Body of pancreas (tissue), 4 donors: ENCODE data around the gene TCHP. TPM values are rescaled to one million over a fixed set of nuclear protein-coding genes. Genes with fewer than 3 reads are reported as not detected.
"Not testable (repeated sequence)": the region's sequence is repeated elsewhere in the genome, so short reads cannot be mapped to it uniquely, and the experiment has no call there.

ENCODE experiments used
- ATAC-seq: fragments of 150-250 bp; one replicate; pipeline ENCODE4 v1.9.1; 2016
- DNase-seq, 4 donors: peaks; one replicate each; pipeline ENCODE4 v3.0.0-alpha.2; 2019
- H3K27ac ChIP-seq, 4 donors: fragments of 200-600 bp; sonication (generic); 1 replicate in 3 of 4; 2 replicates in 1 of 4; pipeline versions ENCODE4 v1.5.1 to v1.6.1; 2016 to 2019; ENCODE audit warnings: mild to moderate bottlenecking in 1 of 4, mixed read lengths in 1 of 4, moderate library complexity in 1 of 4
- H3K27me3 ChIP-seq, 2 donors: fragments of 200-600 bp; sonication (generic); one replicate each; pipeline ENCODE4 v1.6.0; 2016; ENCODE audit warnings: mild to moderate bottlenecking in 1 of 2
- H3K36me3 ChIP-seq, 2 donors: fragments of 200-600 bp; sonication (generic); replicated peaks in 1 of 2; 2 replicates each; pipeline ENCODE4 v1.5.1; 2016; ENCODE audit warnings: low read depth in 2 of 2; ENCODE audit not compliant: insufficient read depth in 1 of 2
- H3K4me1 ChIP-seq: fragments of 200-600 bp; sonication (generic); one replicate; pipeline ENCODE4 v1.6.0; 2016
- H3K4me3 ChIP-seq, 2 donors: fragments of 200-600 bp; sonication (generic); 1 replicate in 1 of 2; 2 replicates in 1 of 2; pipeline ENCODE4 v1.5.1; 2016 to 2019
- H3K9me3 ChIP-seq, 3 donors: fragments of 200-600 bp; sonication (generic); 1 replicate in 2 of 3; 2 replicates in 1 of 3; pipeline ENCODE4 v1.5.1; 2016
- POLR2A ChIP-seq, 3 donors: fragments of 450-650 bp; IDR thresholded peaks; one replicate each; pipeline ENCODE4 v1.6.1; 2016; ENCODE audit warnings: antibody characterized with exemption in 3 of 3, mild to moderate bottlenecking in 2 of 3
- WGBS, 2 donors: methylation state at CpG; one replicate each; pipeline ENCODE4 v1.1.5; 2017; 5-methylcytosine and 5-hydroxymethylcytosine counted together
- intact Hi-C: fragments of 100-400 bp; cut with DNase I; formaldehyde crosslinking; loops from one replicate; pipeline ENCODE4 v1.15.1; 2023
- total RNA-seq, 2 donors: library from RNA; depleted of rRNA; stranded (reverse); fragments of >200 nt; gene quantifications; one replicate each; pipeline ENCODE4 v1.1.0, GENCODE V29; 2016
- TF ChIP-seq, protein P1 (sequence below), 7 experiments: fragments of 450-650 bp in 4 of 7; fragments of 200-600 bp in 3 of 7; sonication (generic) in 3 of 7; IDR thresholded peaks; one replicate each; pipeline ENCODE4 v1.5.1; 2016 to 2019; ENCODE audit warnings: antibody characterized with exemption in 7 of 7

The TCHP gene
- total RNA-seq, 2 donors from 2014 or later, result 29.3 to 72.2 TPM

- peak; percentile 46 to 54 (median 52) for DNase-seq
- 63 to 64% methylated on average over 8 of the region's 8 CpGs for WGBS, 2 donors
- intact Hi-C loops, result loop anchor here (10.0 kb wide), 1 partner anchor 57 kb away; no protein-coding TSS in a partner anchor
- no peak overlapping the region for H3K4me3 ChIP-seq
- H3K9me3 ChIP-seq, result no peaks in the 10 kb centered on the region
- TF ChIP-seq, protein P1, sequence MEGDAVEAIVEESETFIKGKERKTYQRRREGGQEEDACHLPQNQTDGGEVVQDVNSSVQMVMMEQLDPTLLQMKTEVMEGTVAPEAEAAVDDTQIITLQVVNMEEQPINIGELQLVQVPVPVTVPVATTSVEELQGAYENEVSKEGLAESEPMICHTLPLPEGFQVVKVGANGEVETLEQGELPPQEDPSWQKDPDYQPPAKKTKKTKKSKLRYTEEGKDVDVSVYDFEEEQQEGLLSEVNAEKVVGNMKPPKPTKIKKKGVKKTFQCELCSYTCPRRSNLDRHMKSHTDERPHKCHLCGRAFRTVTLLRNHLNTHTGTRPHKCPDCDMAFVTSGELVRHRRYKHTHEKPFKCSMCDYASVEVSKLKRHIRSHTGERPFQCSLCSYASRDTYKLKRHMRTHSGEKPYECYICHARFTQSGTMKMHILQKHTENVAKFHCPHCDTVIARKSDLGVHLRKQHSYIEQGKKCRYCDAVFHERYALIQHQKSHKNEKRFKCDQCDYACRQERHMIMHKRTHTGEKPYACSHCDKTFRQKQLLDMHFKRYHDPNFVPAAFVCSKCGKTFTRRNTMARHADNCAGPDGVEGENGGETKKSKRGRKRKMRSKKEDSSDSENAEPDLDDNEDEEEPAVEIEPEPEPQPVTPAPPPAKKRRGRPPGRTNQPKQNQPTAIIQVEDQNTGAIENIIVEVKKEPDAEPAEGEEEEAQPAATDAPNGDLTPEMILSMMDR (IDR thresholded peaks at IDR 0.05), result peak; percentile 32 to 65 (median 51)
- TF ChIP-seq POLR2A (IDR thresholded peaks at IDR 0.05), result no peak
- no peaks in the 10 kb centered on the region for H3K27me3 ChIP-seq
- ATAC-seq, result no peak
- H3K4me1 ChIP-seq, result peaks cover 50% of the 10 kb centered on the region
- no peak overlapping the region for H3K27ac ChIP-seq
- peaks cover 0 to 9% of the 10 kb centered on the region in 2 donors for H3K36me3 ChIP-seq
Measured at GRCh38 chr12:109927622-109928021, 27.5 kb downstream of the TCHP start.

- ATAC-seq, result no peak
- peaks cover 0 to 9% of the 10 kb centered on the region in 2 donors for H3K36me3 ChIP-seq
Measured at GRCh38 chr12:109928058-109928656, 28.1 kb downstream of the TCHP start.

DNA sequence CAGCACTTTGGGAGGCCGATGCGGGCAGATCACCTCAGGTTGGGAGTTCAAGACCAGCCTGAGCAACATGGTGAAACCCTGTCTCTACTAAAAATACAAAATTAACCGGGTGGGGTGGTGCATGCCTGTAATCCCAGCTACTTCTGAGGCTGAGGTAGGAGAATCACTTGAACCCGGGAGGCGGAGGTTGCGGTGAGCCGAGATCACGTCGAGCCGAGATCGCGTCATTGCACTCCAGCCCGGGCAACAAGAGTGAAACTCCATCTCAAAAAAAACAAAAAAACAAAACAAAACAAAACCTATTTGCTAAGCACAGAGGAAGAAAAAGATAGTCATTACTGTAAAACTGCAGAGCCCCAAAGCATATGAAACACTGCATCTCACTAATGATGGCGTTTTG lies 29.3 kb downstream of the TCHP start:
- intact Hi-C loops, result loop anchor here (10.0 kb wide), 1 partner anchor 55 kb away; no protein-coding TSS in a partner anchor
- DNase-seq, H3K9me3 ChIP-seq, H3K27me3 ChIP-seq, ATAC-seq, H3K4me3 ChIP-seq: not testable (repeated sequence)
- Histone ChIP-seq H3K27ac (peak overlapping the region; percentile 61 to 80 (median 73)), H3K36me3 (peaks cover 0 to 11% of the 10 kb centered on the region in 2 donors), H3K4me1 (peaks cover 62% of the 10 kb centered on the region)
- 45 to 65% methylated on average over 14 of the region's 14 CpGs for WGBS, 2 donors

More at GRCh38 chr12:109928058-109928656, 28.1 kb downstream of the TCHP start:
- peaks cover 55% of the 10 kb centered on the region for H3K4me1 ChIP-seq
- H3K27ac ChIP-seq, result peak overlapping the region in 3 of 4 donors; percentile 68 to 80 (median 78)
- no peaks in the 10 kb centered on the region for H3K9me3 ChIP-seq
- intact Hi-C loops, result loop anchor here (10.0 kb wide), 1 partner anchor 57 kb away; no protein-coding TSS in a partner anchor
- TF ChIP-seq, protein P1 (IDR thresholded peaks at IDR 0.05), result no peak
- no peak for TF ChIP-seq POLR2A (IDR thresholded peaks at IDR 0.05)
- no peak overlapping the region for H3K4me3 ChIP-seq
- no peak for DNase-seq
- H3K27me3 ChIP-seq, result no peaks in the 10 kb centered on the region
- 84 to 88% methylated on average over 12 of the region's 12 CpGs for WGBS, 2 donors

DNA sequence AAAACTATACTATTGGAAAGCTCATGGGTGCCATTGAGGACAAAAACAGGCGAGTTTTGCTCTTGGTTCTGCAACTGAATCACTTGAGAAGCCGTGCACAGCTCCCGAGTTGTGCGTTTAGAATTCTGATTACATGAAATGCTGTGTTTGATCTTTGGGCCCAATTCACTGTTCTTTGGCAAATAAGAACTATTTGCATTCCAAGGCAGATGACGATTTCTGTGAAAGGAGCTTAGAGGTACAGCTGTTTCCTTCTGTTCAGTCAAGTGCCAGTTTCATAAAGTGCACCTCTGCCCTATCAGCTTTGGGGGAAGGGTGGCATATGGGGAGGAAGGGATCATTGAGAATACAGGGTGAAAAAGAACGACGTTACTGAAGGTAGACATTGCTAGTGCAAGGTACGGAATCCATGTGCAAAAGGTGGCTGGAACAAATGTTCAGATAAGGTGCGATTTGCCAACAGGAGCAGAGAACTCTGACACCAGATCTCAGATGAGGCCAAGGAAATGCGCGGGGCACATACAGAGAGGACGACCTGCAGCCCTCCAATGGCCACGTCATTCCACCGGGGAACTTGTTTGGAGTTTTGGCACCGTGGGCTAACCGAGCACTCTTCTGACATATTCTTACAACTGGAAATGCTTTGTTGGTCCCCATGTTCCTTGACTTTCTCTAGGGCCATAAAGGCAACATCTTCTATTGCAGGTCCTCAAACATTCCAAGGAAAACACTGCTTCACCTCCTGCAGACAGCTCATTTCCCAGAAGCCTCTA lies 30.1 kb downstream of the TCHP start:
- DNase-seq (peak; percentile 56 to 81 (median 68)), ATAC-seq (peak; percentile 91)
- Histone ChIP-seq H3K27ac (peak overlapping the region; percentile 68 to 83 (median 79)), H3K36me3 (peaks cover 0 to 11% of the 10 kb centered on the region in 2 donors), H3K27me3 (no peaks in the 10 kb centered on the region), H3K4me3 (no peak overlapping the region), H3K9me3 (no peaks in the 10 kb centered on the region), H3K4me1 (peaks cover 63% of the 10 kb centered on the region)
- 32 to 34% methylated on average over 16 of the region's 16 CpGs for WGBS, 2 donors
- TF ChIP-seq, protein P1 (IDR thresholded peaks at IDR 0.05), result no peak
- peak in 2 of 3 donors; percentile 51 to 57 for TF ChIP-seq POLR2A (IDR thresholded peaks at IDR 0.05)
- intact Hi-C loops, result no loop called here

DNA sequence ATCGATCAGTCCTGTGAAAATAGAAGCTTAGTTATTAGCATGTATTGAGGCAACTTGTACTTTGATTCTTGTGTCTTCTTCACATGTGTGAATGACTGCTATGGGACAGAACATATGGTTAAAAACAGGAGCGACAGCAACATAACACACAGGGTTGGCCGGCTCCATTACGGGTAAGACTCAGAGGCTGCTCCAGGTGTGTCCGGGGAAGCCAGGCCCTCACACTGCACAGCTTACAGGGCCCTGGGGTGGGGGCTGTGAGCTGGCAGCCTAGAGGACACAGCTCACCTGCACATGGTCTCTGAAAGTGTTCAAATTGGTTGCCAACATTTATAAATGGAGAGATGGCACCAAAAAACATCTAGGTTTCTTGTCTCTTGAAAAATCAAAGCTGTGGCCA lies 31.1 kb downstream of the TCHP start:
- no peak overlapping the region for H3K4me3 ChIP-seq
- no peaks in the 10 kb centered on the region for H3K9me3 ChIP-seq
- intact Hi-C loops, result no loop called here
- H3K27ac ChIP-seq, result peak overlapping the region; percentile 68 to 83 (median 79)
- H3K4me1 ChIP-seq, result peaks cover 56% of the 10 kb centered on the region
- H3K36me3 ChIP-seq, result peaks cover 0 to 16% of the 10 kb centered on the region in 2 donors
- H3K27me3 ChIP-seq, result no peaks in the 10 kb centered on the region
- ATAC-seq, result no peak
- no peak for DNase-seq
- 71 to 86% methylated on average over 5 of the region's 5 CpGs for WGBS, 2 donors
- TF ChIP-seq, protein P1 (IDR thresholded peaks at IDR 0.05), result no peak
- no peak for TF ChIP-seq POLR2A (IDR thresholded peaks at IDR 0.05)
